Measurements from ENCODE around the gene SLC6A5.

DNA sequence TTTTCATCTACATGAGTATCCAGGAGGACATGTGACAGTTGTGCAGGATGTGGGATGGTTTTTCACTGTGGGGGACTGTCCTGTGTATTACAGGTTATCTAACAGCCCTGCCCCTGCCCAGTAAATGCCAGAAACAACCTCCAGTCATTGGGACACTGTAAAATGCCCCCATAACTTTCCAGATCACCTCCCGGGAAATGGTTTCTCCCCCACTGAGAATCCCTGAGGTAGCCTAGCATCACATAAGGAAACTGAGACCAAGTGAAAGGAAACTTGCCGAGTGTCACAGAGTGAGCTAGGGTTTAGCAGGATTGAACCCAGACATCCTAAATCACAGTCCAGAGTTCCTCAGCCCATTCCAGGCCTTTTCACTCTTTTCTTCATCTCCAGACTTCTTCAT lies 48.3 kb upstream of the SLC6A5 start:
- no peak for TF ChIP-seq RAD21 (IDR thresholded peaks at IDR 0.05; ENCODE audit: low read length)
- no peak for TF ChIP-seq POLR2A (IDR thresholded peaks at IDR 0.05; ENCODE audit: low read depth, low read length)
- TF ChIP-seq CTCF (conservative IDR thresholded peaks at IDR 0.05; ENCODE audit: low read depth, low read length) = no peak
- TF ChIP-seq SMC3 (IDR thresholded peaks at IDR 0.05; ENCODE audit: low read depth, low read length) = no peak
- TF ChIP-seq, protein P1, sequence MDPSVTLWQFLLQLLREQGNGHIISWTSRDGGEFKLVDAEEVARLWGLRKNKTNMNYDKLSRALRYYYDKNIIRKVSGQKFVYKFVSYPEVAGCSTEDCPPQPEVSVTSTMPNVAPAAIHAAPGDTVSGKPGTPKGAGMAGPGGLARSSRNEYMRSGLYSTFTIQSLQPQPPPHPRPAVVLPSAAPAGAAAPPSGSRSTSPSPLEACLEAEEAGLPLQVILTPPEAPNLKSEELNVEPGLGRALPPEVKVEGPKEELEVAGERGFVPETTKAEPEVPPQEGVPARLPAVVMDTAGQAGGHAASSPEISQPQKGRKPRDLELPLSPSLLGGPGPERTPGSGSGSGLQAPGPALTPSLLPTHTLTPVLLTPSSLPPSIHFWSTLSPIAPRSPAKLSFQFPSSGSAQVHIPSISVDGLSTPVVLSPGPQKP (IDR thresholded peaks at IDR 0.05; ENCODE audit: borderline replicate concordance, low read depth, low read length) = no peak
- no peak for TF ChIP-seq CEBPB (IDR thresholded peaks at IDR 0.05; ENCODE audit: low read depth, low read length)
- TF ChIP-seq USF2 (IDR thresholded peaks at IDR 0.05; ENCODE audit: low read depth, low read length) = no peak
- TF ChIP-seq MXI1 (IDR thresholded peaks at IDR 0.05; ENCODE audit: borderline replicate concordance, low read depth, low read length) = no peak

Data from IMR-90 (cell line).